GM21381 (cell line): Measurements from ENCODE around the gene PLA2G4F.

Experiments used
- ATAC-seq: cut with Tn5 transposase; IDR thresholded peaks from one replicate; pipeline ENCODE4 v1.9.1; 2021; ENCODE audit warnings: mild to moderate bottlenecking, moderate library complexity; ENCODE audit not compliant: unreplicated experiment

PLA2G4F gene

DNA sequence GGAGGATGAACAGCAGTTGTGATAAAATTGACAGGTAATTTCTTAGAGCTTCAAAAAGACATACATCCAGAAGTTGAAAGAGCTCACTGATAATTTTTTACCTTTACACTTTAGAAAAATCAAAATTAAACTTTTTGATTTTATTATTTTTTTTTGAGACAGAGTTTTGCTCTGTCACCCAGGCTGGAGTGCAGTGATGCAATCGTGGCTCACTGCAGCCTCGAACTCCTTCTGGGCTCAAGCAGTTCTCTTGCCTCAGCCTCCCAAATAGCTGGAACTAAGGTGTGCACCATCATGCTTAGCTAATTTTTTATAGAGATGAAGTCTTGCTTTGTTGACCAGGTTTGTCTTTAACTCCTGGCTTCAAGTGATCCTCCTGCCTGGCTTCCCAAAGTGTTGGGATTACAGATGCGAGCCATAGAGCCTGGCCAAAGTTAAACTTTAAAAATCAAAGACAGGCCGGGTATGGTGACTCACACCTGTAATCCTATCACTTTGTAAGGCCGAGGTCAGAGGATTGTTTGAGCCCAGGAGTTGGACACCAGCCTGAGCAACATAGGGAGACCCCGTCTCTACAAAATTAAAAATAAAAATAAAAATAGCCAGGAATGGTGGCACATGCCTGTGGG, 21.7 kb downstream of the PLA2G4F start:
- ATAC-seq, result no peak

GRCh38 chr15:42133886-42134502, 22.4 kb downstream of the PLA2G4F start:
- no peak for ATAC-seq

DNA sequence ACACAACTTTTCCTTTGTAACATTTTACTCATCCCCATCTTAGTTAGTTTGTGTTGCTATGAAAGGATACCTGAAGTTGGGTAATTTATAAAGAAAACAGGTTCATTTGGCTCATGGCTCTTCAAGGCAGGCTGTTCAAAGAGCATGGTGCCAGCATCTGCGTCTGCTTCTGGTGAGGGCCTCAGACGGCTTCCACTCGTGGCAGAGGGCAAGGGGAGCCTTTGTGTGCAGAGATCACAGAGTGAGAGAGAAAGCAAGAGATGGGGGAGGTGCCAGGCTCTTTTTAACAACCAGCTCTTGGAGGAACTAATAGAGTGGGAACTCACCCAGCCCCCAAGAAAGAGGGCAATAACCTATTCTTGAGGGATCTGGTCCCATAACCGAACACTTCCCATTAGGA, 23.1 kb downstream of the PLA2G4F start:
- no peak for ATAC-seq

GRCh38 chr15:42131826-42132806, 24.3 kb downstream of the PLA2G4F start:
- ATAC-seq, result no peak

GRCh38 chr15:42131006-42131405, 25.4 kb downstream of the PLA2G4F start:
- no peak for ATAC-seq

- no peak for ATAC-seq
Measured at GRCh38 chr15:42130246-42130986, 26.0 kb downstream of the PLA2G4F start.

DNA sequence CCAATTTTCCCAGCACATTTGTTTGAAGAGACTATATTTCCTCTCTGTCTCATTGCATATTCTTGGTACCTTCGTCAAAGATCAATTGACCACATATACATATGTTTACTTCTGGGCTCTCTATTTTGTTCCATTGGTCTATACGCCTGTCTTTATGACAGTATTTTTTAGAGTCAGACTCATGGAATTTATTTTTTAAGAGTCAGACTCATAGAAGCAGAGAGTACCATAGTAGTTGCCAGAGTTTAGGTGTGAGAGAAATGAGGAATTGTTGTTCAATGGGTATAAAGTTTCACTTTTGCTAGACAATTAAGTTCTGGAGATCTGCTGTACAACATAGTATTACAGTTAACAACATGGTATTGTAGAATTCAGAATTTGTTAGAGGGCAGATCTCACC, 27.1 kb downstream of the PLA2G4F start:
- no peak for ATAC-seq

- no peak for ATAC-seq
Measured at GRCh38 chr15:42128476-42128875, 28.0 kb downstream of the PLA2G4F start.

DNA sequence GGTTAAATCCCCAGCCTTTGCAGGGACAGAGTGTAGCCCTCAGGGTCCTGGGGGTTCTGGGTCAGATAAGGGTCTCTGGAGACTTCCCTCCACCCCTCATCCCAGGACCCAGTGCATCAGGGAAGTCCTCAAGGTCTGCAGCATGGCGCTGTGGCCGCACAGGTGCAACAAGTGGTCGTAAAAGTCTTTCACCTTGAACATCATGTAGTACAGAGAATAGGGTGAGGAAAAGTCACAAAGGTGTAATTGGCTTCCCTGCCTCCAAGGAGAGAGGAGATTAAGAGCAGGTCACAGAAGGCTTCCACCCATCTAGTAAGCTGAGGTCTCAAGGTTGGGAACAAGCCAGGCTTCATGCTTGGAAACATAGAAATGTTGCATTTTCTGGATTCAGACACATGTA, 32.9 kb downstream of the PLA2G4F start:
- ATAC-seq, result no peak

- ATAC-seq, result no peak
Measured at GRCh38 chr15:42121682-42122081, 34.8 kb downstream of the PLA2G4F start.

- no peak for ATAC-seq
Measured at GRCh38 chr15:42121021-42121420, 35.4 kb downstream of the PLA2G4F start.

GRCh38 chr15:42120285-42120684, 36.2 kb downstream of the PLA2G4F start:
- ATAC-seq, result no peak

- no peak for ATAC-seq
Measured at GRCh38 chr15:42119446-42119760, 37.0 kb downstream of the PLA2G4F start.

DNA sequence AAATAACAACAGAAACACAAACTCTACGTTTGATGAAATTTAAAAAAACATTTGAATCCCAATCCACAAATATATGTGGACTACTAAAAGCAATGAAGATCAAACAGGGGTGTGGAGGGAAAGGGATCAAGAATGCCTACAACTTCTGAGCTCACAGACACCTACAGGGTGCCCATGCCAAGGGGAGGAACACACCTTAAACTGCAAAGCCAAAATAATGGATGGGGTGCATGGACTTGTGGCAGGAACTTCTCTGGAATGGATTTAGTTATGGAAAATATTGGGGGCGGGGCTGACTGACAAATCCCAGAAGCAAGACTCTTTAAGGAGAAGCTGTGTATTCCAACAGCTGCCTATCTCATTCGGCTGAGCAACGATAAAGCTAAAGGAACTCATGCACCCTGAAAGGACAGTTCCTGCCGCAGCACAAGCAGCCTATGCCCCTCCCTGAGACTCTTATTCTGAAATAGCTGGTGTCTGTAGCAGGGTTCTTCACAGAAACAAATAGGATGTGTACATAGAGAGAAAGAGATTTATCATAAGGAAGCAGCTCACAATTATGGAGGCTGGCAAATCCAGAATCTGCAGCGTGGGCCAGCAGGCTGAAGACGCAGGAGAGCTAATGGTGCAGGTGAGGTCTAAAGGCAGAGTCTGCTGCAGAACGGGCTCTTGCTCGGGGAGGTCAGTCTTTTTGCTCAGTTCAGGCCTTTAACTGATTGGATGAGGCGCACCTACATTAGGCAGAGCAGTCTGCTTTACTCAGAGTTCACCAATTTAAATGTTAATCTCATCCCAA, 37.6 kb downstream of the PLA2G4F start:
- no peak for ATAC-seq

- ATAC-seq, result no peak
Measured at GRCh38 chr15:42111924-42112323, 44.5 kb downstream of the PLA2G4F start.

DNA sequence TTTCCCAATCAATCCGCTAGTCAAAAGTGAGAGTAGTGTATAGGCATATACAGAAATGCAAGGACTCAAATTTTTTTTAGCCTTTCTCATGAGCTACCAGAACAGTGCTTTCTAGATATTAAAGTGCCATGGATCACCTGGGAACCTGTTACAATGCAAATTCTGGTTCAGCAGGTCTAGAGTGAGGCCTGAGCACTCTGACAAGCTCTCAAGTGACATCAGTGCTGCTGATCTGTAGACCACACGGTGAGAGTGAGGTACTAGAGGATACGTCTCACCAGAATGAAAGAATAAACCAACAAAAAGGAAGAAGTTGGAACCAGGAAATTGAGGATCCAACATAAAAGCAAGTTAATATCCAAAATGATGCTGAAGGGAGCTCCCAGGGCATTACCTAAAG, 46.1 kb downstream of the PLA2G4F start:
- ATAC-seq, result no peak

- no peak for ATAC-seq
Measured at GRCh38 chr15:42108806-42109205, 47.6 kb downstream of the PLA2G4F start.

DNA sequence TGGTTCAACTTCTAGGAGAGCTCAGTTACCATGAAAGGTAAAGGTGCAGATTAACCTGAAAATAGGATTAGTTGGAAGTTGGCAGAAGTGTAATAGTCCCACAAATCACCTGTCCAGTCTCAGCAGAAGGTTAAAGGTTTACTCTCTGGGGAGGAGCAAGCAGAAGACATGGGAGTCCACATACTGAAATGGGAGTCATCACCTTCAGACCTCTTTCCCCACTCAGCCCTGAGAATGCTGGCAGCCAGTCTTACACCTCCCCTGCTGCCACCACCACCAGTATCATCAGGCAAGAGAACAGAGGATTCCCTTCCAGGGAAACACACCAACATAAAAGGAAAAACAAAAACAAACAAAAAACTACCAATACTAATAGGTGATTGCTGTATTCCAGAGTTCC, 48.2 kb downstream of the PLA2G4F start:
- ATAC-seq, result no peak

GRCh38 chr15:42107473-42107872, 49.0 kb downstream of the PLA2G4F start:
- ATAC-seq, result no peak

- no peak for ATAC-seq
Measured at GRCh38 chr15:42106288-42106687, 50.1 kb downstream of the PLA2G4F start.
